ENCODE data around the gene SAMMSON. TPM values are rescaled to one million over a fixed set of nuclear protein-coding genes. Genes with fewer than 3 reads are reported as not detected.
A peak's percentile ranks its signal among the peaks of the same experiment; 100 is the strongest.

Gene SAMMSON
- polyA plus RNA-seq, 3 donors = not detected

DNA sequence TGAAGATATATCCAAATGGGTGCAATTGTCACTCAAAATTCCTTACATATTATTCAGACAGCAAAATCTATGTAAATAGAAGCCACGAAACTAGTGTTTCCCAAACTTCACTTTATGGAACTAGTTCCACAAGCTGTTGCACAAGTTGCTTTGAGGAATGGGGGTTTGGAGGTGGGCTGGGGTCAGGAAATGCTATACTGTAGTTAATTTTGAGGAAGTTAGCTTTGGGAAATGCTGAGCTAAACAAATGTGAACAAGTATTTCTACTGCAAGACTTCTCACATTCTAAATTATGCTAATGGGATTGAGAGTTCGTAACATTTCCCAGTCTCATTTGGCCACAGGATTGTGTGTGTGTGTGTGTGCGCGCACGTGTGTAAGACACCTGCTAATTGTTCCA is 28.7 kb upstream of the SAMMSON start:
- Histone ChIP-seq H3K4me3 (replicated peaks in 1 of 3; ENCODE audit: low read depth in 2 of 3, low read length in 3 of 3) (no peak overlapping the region), H3K9me3 (replicated peaks in 1 of 2; ENCODE audit: control insufficient read depth in 1 of 2, insufficient read depth in 1 of 2, low read length in 2 of 2) (no peaks in the 10 kb centered on the region), H4K20me1 (ENCODE audit: insufficient read depth, low read length) (no peaks in the 10 kb centered on the region), H3K36me3 (replicated peaks in 1 of 2; ENCODE audit: control insufficient read depth in 1 of 2, insufficient read depth in 2 of 2, low read length in 2 of 2) (no peaks in the 10 kb centered on the region), H3K9ac (ENCODE audit: insufficient read depth, low read length, poor library complexity, severe bottlenecking) (no peak overlapping the region), H3K27me3 (ENCODE audit: control insufficient read depth in 2 of 2, insufficient read depth in 2 of 2, low read length in 2 of 2) (no peaks in the 10 kb centered on the region), H3K27ac (ENCODE audit: low read depth in 1 of 2, low read length in 2 of 2) (no peak overlapping the region), H3K79me2 (ENCODE audit: insufficient read depth, low read length) (no peaks in the 10 kb centered on the region), H3K4me1 (ENCODE audit: control insufficient read depth in 1 of 2, insufficient read depth in 2 of 2, low read length in 2 of 2) (peaks cover 5 to 7% of the 10 kb centered on the region in 2 donors), H3K4me2 (replicated peaks; ENCODE audit: extremely low read depth, low read length, poor library complexity, severe bottlenecking) (no peak overlapping the region), H2AFZ (ENCODE audit: insufficient read depth, low read depth, low read length, poor library complexity, severe bottlenecking) (no peak overlapping the region)
- Mint-ChIP-seq H3K9me3 (peaks cover 0 to 3% (median 0%) of the 10 kb centered on the region in 7 donors), H3K27ac (no peak overlapping the region), H3K4me3 (no peak overlapping the region), H3K4me1 (peaks cover 9% of the 10 kb centered on the region), H3K27me3 (ENCODE audit: low read depth in 3 of 3) (no peaks in the 10 kb centered on the region), H3K36me3 (peaks cover 0 to 11% of the 10 kb centered on the region in 2 donors)
- intact Hi-C loops (cut with micrococcal nuclease) = no loop called here
- no CpG with 5 or more reads among the region's 5 CpGs for WGBS (ENCODE audit: insufficient coverage)
- TF ChIP-seq, protein P1, sequence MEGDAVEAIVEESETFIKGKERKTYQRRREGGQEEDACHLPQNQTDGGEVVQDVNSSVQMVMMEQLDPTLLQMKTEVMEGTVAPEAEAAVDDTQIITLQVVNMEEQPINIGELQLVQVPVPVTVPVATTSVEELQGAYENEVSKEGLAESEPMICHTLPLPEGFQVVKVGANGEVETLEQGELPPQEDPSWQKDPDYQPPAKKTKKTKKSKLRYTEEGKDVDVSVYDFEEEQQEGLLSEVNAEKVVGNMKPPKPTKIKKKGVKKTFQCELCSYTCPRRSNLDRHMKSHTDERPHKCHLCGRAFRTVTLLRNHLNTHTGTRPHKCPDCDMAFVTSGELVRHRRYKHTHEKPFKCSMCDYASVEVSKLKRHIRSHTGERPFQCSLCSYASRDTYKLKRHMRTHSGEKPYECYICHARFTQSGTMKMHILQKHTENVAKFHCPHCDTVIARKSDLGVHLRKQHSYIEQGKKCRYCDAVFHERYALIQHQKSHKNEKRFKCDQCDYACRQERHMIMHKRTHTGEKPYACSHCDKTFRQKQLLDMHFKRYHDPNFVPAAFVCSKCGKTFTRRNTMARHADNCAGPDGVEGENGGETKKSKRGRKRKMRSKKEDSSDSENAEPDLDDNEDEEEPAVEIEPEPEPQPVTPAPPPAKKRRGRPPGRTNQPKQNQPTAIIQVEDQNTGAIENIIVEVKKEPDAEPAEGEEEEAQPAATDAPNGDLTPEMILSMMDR (IDR thresholded peaks at IDR 0.05) = no peak
- peak; percentile 2 to 16 (median 10) for DNase-seq

DNA sequence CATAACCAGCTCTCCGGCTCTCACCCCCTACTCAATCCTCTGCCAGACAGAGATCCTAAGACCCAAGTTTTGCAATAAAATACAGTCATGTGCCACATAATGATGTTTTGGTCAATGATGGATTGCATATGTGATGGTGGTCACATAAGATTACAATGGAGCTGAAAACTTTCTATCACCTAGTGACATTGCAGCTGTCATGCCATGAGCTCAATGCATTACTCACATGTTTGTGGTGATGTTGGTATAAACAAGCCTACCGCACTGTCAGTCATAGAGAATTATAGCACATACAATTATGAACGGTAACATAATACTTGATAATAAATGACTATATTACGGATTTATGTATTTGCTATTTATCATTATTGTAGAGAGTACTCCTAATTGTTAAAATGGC is 26.9 kb upstream of the SAMMSON start:
- no peak overlapping the region for H3K4me3 Mint-ChIP-seq
- H3K27ac Mint-ChIP-seq = no peak overlapping the region
- intact Hi-C loops (cut with micrococcal nuclease) = no loop called here
- no peak overlapping the region for H3K9ac ChIP-seq (ENCODE audit: insufficient read depth, low read length, poor library complexity, severe bottlenecking)
- H3K4me2 ChIP-seq (replicated peaks; ENCODE audit: extremely low read depth, low read length, poor library complexity, severe bottlenecking) = no peak overlapping the region
- peaks cover 9% of the 10 kb centered on the region for H3K4me1 Mint-ChIP-seq
- H3K9me3 ChIP-seq (replicated peaks in 1 of 2; ENCODE audit: control insufficient read depth in 1 of 2, insufficient read depth in 1 of 2, low read length in 2 of 2) = peaks cover 2 to 3% of the 10 kb centered on the region in 2 donors
- H3K27ac ChIP-seq (ENCODE audit: low read depth in 1 of 2, low read length in 2 of 2) = no peak overlapping the region
- no peaks in the 10 kb centered on the region for H3K36me3 ChIP-seq (replicated peaks in 1 of 2; ENCODE audit: control insufficient read depth in 1 of 2, insufficient read depth in 2 of 2, low read length in 2 of 2)
- WGBS (ENCODE audit: insufficient coverage) = no CpG with 5 or more reads among the region's 4 CpGs
- H2AFZ ChIP-seq (ENCODE audit: insufficient read depth, low read depth, low read length, poor library complexity, severe bottlenecking) = no peak overlapping the region
- TF ChIP-seq, protein P1 (IDR thresholded peaks at IDR 0.05) = no peak
- H3K27me3 Mint-ChIP-seq (ENCODE audit: low read depth in 3 of 3) = no peaks in the 10 kb centered on the region
- H4K20me1 ChIP-seq (ENCODE audit: insufficient read depth, low read length) = no peaks in the 10 kb centered on the region
- H3K4me1 ChIP-seq (ENCODE audit: control insufficient read depth in 1 of 2, insufficient read depth in 2 of 2, low read length in 2 of 2) = peaks cover 5 to 7% of the 10 kb centered on the region in 2 donors
- no peaks in the 10 kb centered on the region for H3K79me2 ChIP-seq (ENCODE audit: insufficient read depth, low read length)
- no peaks in the 10 kb centered on the region for H3K27me3 ChIP-seq (ENCODE audit: control insufficient read depth in 2 of 2, insufficient read depth in 2 of 2, low read length in 2 of 2)
- peaks cover 1 to 8% (median 7%) of the 10 kb centered on the region in 7 donors for H3K9me3 Mint-ChIP-seq
- no peak for DNase-seq
- peaks cover 0 to 2% of the 10 kb centered on the region in 2 donors for H3K36me3 Mint-ChIP-seq
- no peak overlapping the region for H3K4me3 ChIP-seq (replicated peaks in 1 of 3; ENCODE audit: low read depth in 2 of 3, low read length in 3 of 3)
